Heart left ventricle (tissue), 16 donors: Measurements from ENCODE around the gene LRRC70. TPM values are rescaled to one million over a fixed set of nuclear protein-coding genes. Genes with fewer than 3 reads are reported as not detected.

Source experiments
- ATAC-seq, 4 donors: fragments of 200-7000 bp; cut with Tn5 transposase; one replicate each; pipeline ENCODE4 v1.9.1; 2020 to 2022; ENCODE audit warnings: moderate library complexity in 4 of 4, mild to moderate bottlenecking in 3 of 4, moderate number of reproducible peaks in 1 of 4
- DNase-seq, 5 donors: peaks; one replicate each; pipeline ENCODE4 v3.0.0-alpha.2; 2020
- H3K27ac ChIP-seq, 12 donors: fragments of 200-600 bp; sonication (generic) in 4 of 12; one replicate each; pipeline versions ENCODE4 v1.5.0 to v1.8.0; 2016 to 2022; ENCODE audit warnings: mild to moderate bottlenecking in 2 of 12
- H3K27me3 ChIP-seq, 9 donors: fragments of 200-600 bp; sonication (generic) in 2 of 9; one replicate each; pipeline versions ENCODE4 v1.5.1 to v1.8.0; 2016 to 2022; ENCODE audit warnings: mild to moderate bottlenecking in 3 of 9
- H3K36me3 ChIP-seq, 9 donors: fragments of 200-600 bp; sonication (generic) in 2 of 9; one replicate each; pipeline versions ENCODE4 v1.5.0 to v1.8.0; 2018 to 2022; ENCODE audit warnings: mild to moderate bottlenecking in 2 of 9
- H3K4me1 ChIP-seq, 12 donors: fragments of 200-600 bp; sonication (generic) in 4 of 12; one replicate each; pipeline versions ENCODE4 v1.5.0 to v1.8.0; 2016 to 2022; ENCODE audit warnings: mild to moderate bottlenecking in 3 of 12
- H3K4me3 ChIP-seq, 12 donors: fragments of 200-600 bp; sonication (generic) in 4 of 12; one replicate each; pipeline versions ENCODE4 v1.5.0 to v1.8.0; 2017 to 2022; ENCODE audit warnings: mild to moderate bottlenecking in 9 of 12, moderate library complexity in 4 of 12
- H3K9me3 ChIP-seq, 12 donors: fragments of 200-600 bp; sonication (generic) in 4 of 12; one replicate each; pipeline versions ENCODE4 v1.5.0 to v1.8.0; 2016 to 2022; ENCODE audit warnings: mild to moderate bottlenecking in 1 of 12
- POLR2A ChIP-seq, 2 donors: fragments of 450-650 bp; IDR thresholded peaks; one replicate each; pipeline ENCODE4 v1.6.1; 2017; ENCODE audit warnings: antibody characterized with exemption in 2 of 2, mild to moderate bottlenecking in 2 of 2, moderate library complexity in 2 of 2
- WGBS, 4 donors: extraction: QIAGEN DNeasy Blood & Tissue Kit in 2 of 4; methylation state at CpG; one replicate each; pipeline versions ENCODE4 v1.1.5 to v1.1.7; 2013 to 2018; 5-methylcytosine and 5-hydroxymethylcytosine counted together
- intact Hi-C, 10 donors: fragments of 100-400 bp; cut with DNase I; formaldehyde crosslinking; loops; one replicate each; pipeline versions ENCODE4 v1.11.1 to v1.14.2; 2022
- polyA plus RNA-seq, 2 donors: library from polyadenylated mRNA; stranded (reverse); fragments of 200-250 nt; gene quantifications; one replicate each; pipeline ENCODE4 v1.2.3, GENCODE V29; 2013
- total RNA-seq, 9 donors: library from RNA; depleted of rRNA in 2 of 9; stranded (reverse); fragments of >200 nt in 2 of 9; fragmentation: NEBNext Ultra II Directional in 3 of 9; extraction: Animal tissue kit (Norgen Biotek cat#: 25700) in 3 of 9; gene quantifications; one replicate each; pipeline versions ENCODE4 v1.1.0 to v1.2.4, GENCODE V29; 2016 to 2023
- TF ChIP-seq, protein P1 (sequence below), 12 donors: fragments of 200-600 bp; sonication (generic) in 4 of 12; IDR thresholded peaks; one replicate each; pipeline versions ENCODE4 v1.5.0 to v1.8.0; 2018 to 2022; ENCODE audit warnings: antibody characterized with exemption in 12 of 12, mild to moderate bottlenecking in 5 of 12
- donor health status: ischemic (EF 13 %, LVEDD 7.1; RV severe dilation, severe dysfunction).
- donor health status: healthy with polysubstance abuse.
- donor health status: DM: no; HTN: yes; CAD: no.
- donor health status: DM: no; HTN: no; CAD: no.
- donor health status: ischemic (EF 25% LVEDD 6.9; RV normal size, moderate dysfunction).
- donor health status: ischemic (EF 25% LVEDD 5.7; RV mildly dilated, moderate dysfunction).
- donor health status: healthy.
- donor health status: DM: yes; HTN: yes; CAD: no.
- donor health status: ischemic (EF 35%, LVEDD 5.7; RV mildly dilated, moderate dysfunction).
- donor health status: nonischemic (EF 11% LVEDD 7.7; RV severe dilation, severe dysfunction).
- donor health status: DM: yes; HTN: yes; CAD: no.
- donor health status: PGD.
- donor health status: ischemic (EF 29% LVEDD 5.4; RV normal size, mild dysfunction).
- donor health status: nonischemic (EF 23%, LVEDD 6.1; RV moderate dilation, normal function).

The LRRC70 gene
- total and polyA plus RNA-seq, 11 donors: 0.37 to 2.3 (median 1.4) TPM

DNA sequence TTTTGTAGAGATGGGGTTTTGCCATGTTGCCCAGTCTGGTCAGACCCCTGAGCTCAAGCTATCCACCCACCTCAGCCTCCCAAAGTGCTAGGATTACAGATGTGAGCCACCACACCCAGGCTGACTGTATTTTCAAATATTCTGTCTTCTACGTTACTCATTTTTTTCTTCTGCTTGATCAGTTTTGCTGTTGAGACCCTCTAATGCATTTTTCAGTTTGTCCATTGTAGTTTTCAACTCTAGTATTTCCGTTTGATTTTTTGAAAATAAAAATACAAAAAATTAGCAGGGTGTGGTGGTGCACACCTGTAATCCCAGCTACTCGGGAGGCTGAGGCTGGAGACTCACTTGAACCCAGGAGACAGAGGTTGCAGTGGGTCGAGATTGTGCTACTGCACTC, 10.5 kb upstream of the LRRC70 start:
- H3K36me3 ChIP-seq: peaks cover 0 to 34% (median 7%) of the 10 kb centered on the region in 9 donors
- intact Hi-C loops: no loop called here
- H3K9me3 ChIP-seq: peaks cover 0 to 34% (median 11%) of the 10 kb centered on the region in 12 donors
- DNase-seq: no peak
- TF ChIP-seq, protein P1, sequence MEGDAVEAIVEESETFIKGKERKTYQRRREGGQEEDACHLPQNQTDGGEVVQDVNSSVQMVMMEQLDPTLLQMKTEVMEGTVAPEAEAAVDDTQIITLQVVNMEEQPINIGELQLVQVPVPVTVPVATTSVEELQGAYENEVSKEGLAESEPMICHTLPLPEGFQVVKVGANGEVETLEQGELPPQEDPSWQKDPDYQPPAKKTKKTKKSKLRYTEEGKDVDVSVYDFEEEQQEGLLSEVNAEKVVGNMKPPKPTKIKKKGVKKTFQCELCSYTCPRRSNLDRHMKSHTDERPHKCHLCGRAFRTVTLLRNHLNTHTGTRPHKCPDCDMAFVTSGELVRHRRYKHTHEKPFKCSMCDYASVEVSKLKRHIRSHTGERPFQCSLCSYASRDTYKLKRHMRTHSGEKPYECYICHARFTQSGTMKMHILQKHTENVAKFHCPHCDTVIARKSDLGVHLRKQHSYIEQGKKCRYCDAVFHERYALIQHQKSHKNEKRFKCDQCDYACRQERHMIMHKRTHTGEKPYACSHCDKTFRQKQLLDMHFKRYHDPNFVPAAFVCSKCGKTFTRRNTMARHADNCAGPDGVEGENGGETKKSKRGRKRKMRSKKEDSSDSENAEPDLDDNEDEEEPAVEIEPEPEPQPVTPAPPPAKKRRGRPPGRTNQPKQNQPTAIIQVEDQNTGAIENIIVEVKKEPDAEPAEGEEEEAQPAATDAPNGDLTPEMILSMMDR (IDR thresholded peaks at IDR 0.05): no peak
- no peak for TF ChIP-seq POLR2A (IDR thresholded peaks at IDR 0.05)
- WGBS, 4 donors: 94 to 98% (median 97%) methylated on average over 4 of the region's 4 CpGs
- no peaks in the 10 kb centered on the region for H3K27me3 ChIP-seq
- no peak for ATAC-seq
- H3K4me1 ChIP-seq: peaks cover 0 to 8% (median 0%) of the 10 kb centered on the region in 12 donors
- no peak overlapping the region for H3K27ac ChIP-seq
- H3K4me3 ChIP-seq: no peak overlapping the region

DNA sequence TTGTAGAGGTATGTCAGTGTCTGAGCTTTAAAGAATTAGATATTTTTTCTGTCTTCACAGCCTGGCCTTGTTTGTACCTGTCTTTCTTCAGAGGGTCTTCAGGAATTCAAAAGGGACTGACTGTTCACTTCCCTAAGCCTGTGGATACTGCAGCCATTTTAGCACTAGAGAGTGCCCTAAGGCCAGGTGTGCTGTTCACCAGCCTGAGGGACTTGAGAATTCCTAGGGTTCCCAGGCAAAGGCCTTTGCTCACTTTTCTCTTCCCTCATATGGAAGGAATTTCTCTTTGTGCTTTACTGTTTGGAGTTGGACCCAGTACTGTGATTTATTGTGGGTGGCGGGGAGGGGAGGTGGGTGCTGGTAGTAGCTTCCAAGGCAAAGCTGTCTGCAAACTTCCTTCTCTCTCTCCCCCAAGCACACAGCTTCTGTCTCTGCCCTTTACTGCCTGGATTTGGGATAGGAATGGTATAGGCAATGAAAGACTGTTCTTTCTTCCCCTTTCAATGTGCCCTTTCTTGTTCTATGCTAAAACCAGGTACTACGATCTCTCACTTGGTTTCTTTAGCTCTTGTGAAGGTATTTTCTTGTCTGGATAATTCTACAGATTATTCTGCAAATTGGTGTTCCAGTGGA, 9.7 kb upstream of the LRRC70 start:
- H3K36me3 ChIP-seq: peaks cover 0 to 34% (median 7%) of the 10 kb centered on the region in 9 donors
- no peaks in the 10 kb centered on the region for H3K27me3 ChIP-seq
- no peak for ATAC-seq
- TF ChIP-seq, protein P1 (IDR thresholded peaks at IDR 0.05): no peak
- H3K9me3 ChIP-seq: peaks cover 0 to 34% (median 11%) of the 10 kb centered on the region in 12 donors
- intact Hi-C loops: no loop called here
- DNase-seq: no peak
- no peak overlapping the region for H3K4me3 ChIP-seq
- no peak overlapping the region for H3K27ac ChIP-seq
- peaks cover 0 to 8% (median 0%) of the 10 kb centered on the region in 12 donors for H3K4me1 ChIP-seq
- 97 to 100% (median 99%) methylated on average over 2 of the region's 2 CpGs for WGBS, 4 donors

DNA sequence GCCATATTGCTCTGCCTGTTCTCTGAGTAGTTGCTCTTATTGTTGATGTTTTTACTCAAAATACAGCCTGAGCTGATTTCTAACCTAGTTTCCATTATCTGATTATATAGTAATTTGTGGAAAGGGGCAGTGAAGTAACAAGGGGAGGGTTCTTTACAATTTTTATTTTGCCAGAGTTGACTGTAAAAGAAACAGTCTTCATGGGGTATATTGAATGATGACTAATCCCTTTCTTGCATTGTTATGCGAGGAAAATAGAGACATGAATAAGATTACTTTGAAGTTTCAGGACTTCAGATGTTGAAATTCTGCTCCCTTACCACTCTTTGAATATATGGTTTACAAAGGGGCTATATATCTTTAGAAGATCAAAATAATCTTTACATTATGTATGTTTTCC, 9.1 kb upstream of the LRRC70 start:
- Histone ChIP-seq H3K36me3 (peaks cover 0 to 34% (median 7%) of the 10 kb centered on the region in 9 donors), H3K4me1 (peaks cover 0 to 8% (median 0%) of the 10 kb centered on the region in 12 donors), H3K9me3 (peaks cover 0 to 34% (median 11%) of the 10 kb centered on the region in 12 donors), H3K4me3 (no peak overlapping the region), H3K27me3 (no peaks in the 10 kb centered on the region), H3K27ac (no peak overlapping the region)
- DNase-seq: no peak
- no peak for ATAC-seq
- WGBS, 4 donors: 85 to 96% (median 87%) methylated on average over 1 of the region's 1 CpG
- intact Hi-C loops: no loop called here
- no peak for TF ChIP-seq POLR2A (IDR thresholded peaks at IDR 0.05)
- TF ChIP-seq, protein P1 (IDR thresholded peaks at IDR 0.05): no peak

DNA sequence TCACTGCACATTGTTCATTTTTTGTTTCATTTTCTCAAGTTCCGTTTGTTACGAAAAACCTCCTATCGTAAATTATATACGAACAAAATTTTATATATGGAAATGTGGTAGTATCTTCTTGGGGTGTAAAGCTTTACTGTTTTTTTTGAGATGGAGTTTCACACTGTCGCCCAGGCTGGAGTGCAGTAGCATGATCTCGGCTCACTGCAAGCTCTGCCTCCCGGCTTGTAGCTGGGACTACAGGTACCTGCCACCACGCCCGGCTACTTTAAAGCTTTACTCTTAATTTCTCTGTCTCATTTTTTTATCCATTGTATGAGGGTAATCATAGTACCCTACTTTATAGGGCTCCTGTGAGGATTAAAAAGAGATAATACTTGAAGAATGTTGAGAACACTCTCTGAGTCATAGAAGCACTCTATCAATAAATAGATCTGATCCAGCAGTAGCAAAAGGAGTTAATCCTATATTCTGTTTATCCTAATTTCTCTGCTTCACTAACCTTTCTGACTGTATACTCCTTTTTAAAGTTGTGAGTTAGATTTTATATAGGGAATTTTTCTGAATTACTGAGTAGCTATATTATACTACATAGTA, 5.6 kb upstream of the LRRC70 start:
- DNase-seq (no peak), ATAC-seq (no peak)
- peak overlapping the region in 1 of 12 donors; percentile 26 for H3K4me3 ChIP-seq
- H3K9me3 ChIP-seq: peaks cover 0 to 10% (median 2%) of the 10 kb centered on the region in 12 donors
- no peaks in the 10 kb centered on the region for H3K27me3 ChIP-seq
- H3K4me1 ChIP-seq: peaks cover 0 to 21% (median 1%) of the 10 kb centered on the region in 12 donors
- 93 to 97% (median 95%) methylated on average over 9 of the region's 9 CpGs for WGBS, 4 donors
- TF ChIP-seq POLR2A (IDR thresholded peaks at IDR 0.05): no peak
- TF ChIP-seq, protein P1 (IDR thresholded peaks at IDR 0.05): no peak
- intact Hi-C loops: no loop called here
- H3K36me3 ChIP-seq: peaks cover 0 to 8% (median 0%) of the 10 kb centered on the region in 9 donors
- no peak overlapping the region for H3K27ac ChIP-seq
